Caco-2 (cell line): ENCODE results near the gene SSUH2. TPM values are rescaled to one million over a fixed set of nuclear protein-coding genes. Genes with fewer than 3 reads are reported as not detected.
"Not testable (repeated sequence)": the region's sequence is repeated elsewhere in the genome, so short reads cannot be mapped to it uniquely, and the experiment has no call there.

Experiments used
- BruUV-seq: library from RNA; stranded (reverse); fragments of 400-500 nt; replicated peaks from 2 replicates; lab custom pipeline; 2021; lab: Mats Ljungman, UMichigan
- CTCF ChIA-PET: fragments of 300-600 bp; sonication (Branson Sonifier 250); formaldehyde crosslinking; loops from one replicate; lab custom pipeline; 2022; ENCODE audit warnings: antibody characterized with exemption; lab: Charles Lee
- POLR2A ChIA-PET: fragments of 300-600 bp; sonication (Branson Sonifier 250); formaldehyde crosslinking; loops from one replicate; lab custom pipeline; 2022; ENCODE audit warnings: antibody characterized with exemption; lab: Charles Lee
- DNase-seq, 2 experiments: peaks; one replicate each; pipeline versions ENCODE4 v3.0.0 to v3.0.0-alpha.2; 2020 to 2022
- H3K27me3 ChIP-seq: replicated peaks from 2 replicates; pipeline ENCODE4 v1.6.0; 2011; ENCODE audit warnings: low read length; ENCODE audit not compliant: control insufficient read depth, insufficient read depth
- H3K36me3 ChIP-seq: 2 replicates; pipeline ENCODE4 v1.5.1; 2011; ENCODE audit warnings: low read length; ENCODE audit not compliant: control insufficient read depth, insufficient read depth
- H3K4me1 ChIP-seq: fragments of 250-450 bp; sonication (Bioruptor Pico); 2 replicates; pipeline ENCODE4 v1.5.1; 2020; ENCODE audit warnings: mild to moderate bottlenecking
- H3K4me3 ChIP-seq: 2 replicates; pipeline ENCODE4 v1.5.1; 2011; ENCODE audit warnings: low read depth, mild to moderate bottlenecking, control low read depth, low read length
- H3K9me3 ChIP-seq: fragments of 250-450 bp; sonication (Bioruptor Pico); 2 replicates; pipeline ENCODE4 v1.5.1; 2020; ENCODE audit warnings: mild to moderate bottlenecking, moderate library complexity
- H3K27ac Mint-ChIP-seq: one replicate; pipeline ENCODE4 v1.8.0; 2022; ENCODE audit warnings: mixed read lengths; ENCODE audit not compliant: unreplicated experiment
- H3K27me3 Mint-ChIP-seq: one replicate; pipeline ENCODE4 v1.8.0; 2022; ENCODE audit warnings: mixed read lengths; ENCODE audit not compliant: insufficient read depth, unreplicated experiment
- H3K36me3 Mint-ChIP-seq: one replicate; pipeline ENCODE4 v1.8.0; 2022; ENCODE audit warnings: mild to moderate bottlenecking, mixed read lengths; ENCODE audit not compliant: insufficient read depth, unreplicated experiment
- H3K4me1 Mint-ChIP-seq: one replicate; pipeline ENCODE4 v1.8.0; 2022; ENCODE audit warnings: low read depth, mixed read lengths; ENCODE audit not compliant: unreplicated experiment
- H3K4me3 Mint-ChIP-seq: one replicate; pipeline ENCODE4 v1.8.0; 2022; ENCODE audit warnings: mild to moderate bottlenecking, moderate library complexity, mixed read lengths; ENCODE audit not compliant: unreplicated experiment
- H3K9me3 Mint-ChIP-seq: one replicate; pipeline ENCODE4 v1.8.0; 2022; ENCODE audit warnings: mixed read lengths; ENCODE audit not compliant: unreplicated experiment
- CTCF ChIP-seq, 2 experiments: fragments of 200-600 bp in 1 of 2; IDR thresholded peaks; 1 replicate in 1 of 2; 2 replicates in 1 of 2; pipeline versions ENCODE4 v1.5.1 to v1.8.0; 2011 to 2022; ENCODE audit warnings: antibody characterized with exemption in 1 of 2, control low read depth in 1 of 2, inconsistent platforms in 1 of 2, low read depth in 1 of 2, low read length in 1 of 2, mild to moderate bottlenecking in 1 of 2, moderate library complexity in 1 of 2; ENCODE audit not compliant: insufficient read depth in 1 of 2, severe bottlenecking in 1 of 2, unreplicated experiment in 1 of 2
- intact Hi-C: fragments of 100-400 bp; cut with micrococcal nuclease; formaldehyde crosslinking; loops from one replicate; pipeline ENCODE4 v1.10.0; 2022; ENCODE audit not compliant: unreplicated experiment
- total RNA-seq: library from RNA; stranded (reverse); gene quantifications from 2 replicates; pipeline ENCODE4 v1.2.3, GENCODE V29; 2022

The SSUH2 gene
- total RNA-seq, 1 experiment from 2014 or later = 9.4 TPM

DNA sequence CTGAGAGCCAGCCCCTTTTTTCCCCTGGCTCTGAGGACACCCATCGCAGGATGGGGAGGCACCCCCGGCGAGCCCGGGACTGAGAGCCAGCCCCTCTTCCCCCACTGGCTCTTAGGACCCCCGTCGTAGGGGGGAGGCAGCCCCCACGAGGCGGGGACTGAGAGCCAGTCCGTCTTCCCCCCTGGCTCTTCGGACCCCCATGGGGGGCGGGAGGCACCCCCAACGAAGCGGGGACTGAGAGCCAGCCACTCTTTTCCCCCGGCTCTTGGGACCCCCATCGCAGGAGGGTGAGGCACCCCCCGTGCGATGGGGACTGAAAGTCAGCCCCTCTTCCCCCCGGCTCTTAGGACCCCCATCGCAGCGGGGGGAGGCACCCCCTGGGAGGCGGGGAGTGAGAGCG, 36.8 kb upstream of the SSUH2 start:
- H3K9me3 ChIP-seq = no peaks in the 10 kb centered on the region
- H3K27me3 ChIP-seq = no peaks in the 10 kb centered on the region
- H3K4me1 ChIP-seq = peaks cover 6% of the 10 kb centered on the region
- DNase-seq = no peak
- intact Hi-C loops = loop anchor here (5.0 kb wide), 1 partner anchor 86 kb away; the partner anchor contains the start of gene OXTR
- Mint-ChIP-seq H3K4me3 (no peak overlapping the region), H3K36me3 (no peaks in the 10 kb centered on the region), H3K4me1 (peaks cover 7% of the 10 kb centered on the region), H3K9me3 (no peaks in the 10 kb centered on the region), H3K27ac (peak overlapping the region; percentile 70), H3K27me3 (no peaks in the 10 kb centered on the region)
- H3K36me3 ChIP-seq = no peaks in the 10 kb centered on the region
- no TSS peak for BruUV-seq
- H3K4me3 ChIP-seq = no peak overlapping the region
- no peak for TF ChIP-seq CTCF (IDR thresholded peaks at IDR 0.05; ENCODE audit: insufficient read depth in 1 of 2, low read depth in 1 of 2, low read length in 1 of 2, severe bottlenecking in 1 of 2, unreplicated experiment in 1 of 2)
- ChIA-PET CTCF (no interaction called here), POLR2A (no interaction called here)

DNA sequence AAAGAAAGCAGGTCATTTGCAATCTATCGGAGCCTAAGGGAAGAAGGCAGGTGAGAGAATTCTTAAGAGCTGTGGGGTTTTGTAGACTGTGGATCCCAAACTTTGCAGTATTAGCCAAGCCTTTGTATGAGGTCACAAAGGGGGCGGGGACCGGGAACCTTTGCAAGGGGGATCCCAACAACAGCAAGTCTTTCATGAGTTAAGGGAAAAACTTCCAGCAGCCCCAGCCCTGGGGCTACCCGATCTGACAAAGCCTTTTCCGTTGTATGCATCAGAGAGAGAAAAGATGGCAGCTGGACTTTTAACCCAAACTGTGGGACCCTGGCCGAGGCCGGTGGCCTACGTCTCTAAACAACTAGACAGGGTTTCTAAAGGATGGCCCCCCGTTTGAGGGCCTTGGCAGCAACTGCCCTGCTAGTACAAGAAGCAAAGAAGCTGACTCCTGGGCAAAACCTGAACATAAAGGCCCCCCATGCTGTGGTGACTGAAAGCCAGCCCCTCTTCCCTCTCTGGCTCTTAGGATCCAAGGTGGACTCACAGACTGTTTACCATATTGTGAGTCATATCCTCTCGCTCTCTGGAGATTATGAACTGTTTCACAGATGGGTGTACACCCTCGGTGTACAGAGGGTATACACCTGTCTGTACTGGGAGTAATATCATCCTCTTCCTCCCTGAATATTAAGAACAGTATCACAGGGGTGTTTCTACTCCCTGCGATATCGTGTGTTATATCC, 35.4 kb upstream of the SSUH2 start:
- H3K36me3 Mint-ChIP-seq, H3K9me3 ChIP-seq, H3K36me3 ChIP-seq, CTCF ChIA-PET, H3K9me3 Mint-ChIP-seq, POLR2A ChIA-PET, H3K4me3 ChIP-seq, BruUV-seq, H3K4me1 ChIP-seq, H3K4me3 Mint-ChIP-seq, H3K27me3 ChIP-seq, H3K27me3 Mint-ChIP-seq, DNase-seq, H3K4me1 Mint-ChIP-seq: not testable (repeated sequence)
- peak overlapping the region; percentile 54 for H3K27ac Mint-ChIP-seq
- intact Hi-C loops = loop anchor here (5.0 kb wide), 1 partner anchor 87 kb away; the partner anchor contains the start of gene OXTR

DNA sequence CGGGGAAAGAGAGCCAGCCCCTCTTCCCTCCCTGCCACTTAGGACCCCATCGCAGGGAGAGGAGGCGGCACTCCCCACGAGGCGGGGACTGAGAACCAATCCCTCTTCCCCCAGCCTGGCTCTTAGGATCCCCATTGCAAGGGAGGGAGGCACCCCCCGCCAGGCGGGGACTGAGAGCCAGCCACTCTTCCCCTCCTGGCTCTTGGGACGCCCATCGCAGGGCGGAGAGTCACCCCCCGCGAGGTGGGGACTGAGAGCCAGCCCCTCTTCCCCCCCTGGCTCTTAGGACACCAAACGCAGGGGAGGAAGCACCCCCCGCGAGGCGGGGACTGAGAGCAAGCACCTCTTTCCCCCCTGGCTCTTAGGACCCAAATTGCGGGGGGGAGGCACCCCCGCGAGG, 34.2 kb upstream of the SSUH2 start:
- Mint-ChIP-seq H3K9me3 (no peaks in the 10 kb centered on the region), H3K4me3 (no peak overlapping the region), H3K27me3 (no peaks in the 10 kb centered on the region), H3K27ac (no peak overlapping the region), H3K4me1 (peaks cover 7% of the 10 kb centered on the region), H3K36me3 (no peaks in the 10 kb centered on the region)
- Histone ChIP-seq H3K4me1 (peaks cover 6% of the 10 kb centered on the region), H3K27me3 (no peaks in the 10 kb centered on the region), H3K36me3 (no peaks in the 10 kb centered on the region), H3K4me3 (no peak overlapping the region), H3K9me3 (no peaks in the 10 kb centered on the region)
- POLR2A ChIA-PET = no interaction called here
- intact Hi-C loops = no loop called here
- CTCF ChIA-PET = no interaction called here
- no peak for TF ChIP-seq CTCF (IDR thresholded peaks at IDR 0.05; ENCODE audit: insufficient read depth in 1 of 2, low read depth in 1 of 2, low read length in 1 of 2, severe bottlenecking in 1 of 2, unreplicated experiment in 1 of 2)
- no TSS peak for BruUV-seq
- DNase-seq = no peak

DNA sequence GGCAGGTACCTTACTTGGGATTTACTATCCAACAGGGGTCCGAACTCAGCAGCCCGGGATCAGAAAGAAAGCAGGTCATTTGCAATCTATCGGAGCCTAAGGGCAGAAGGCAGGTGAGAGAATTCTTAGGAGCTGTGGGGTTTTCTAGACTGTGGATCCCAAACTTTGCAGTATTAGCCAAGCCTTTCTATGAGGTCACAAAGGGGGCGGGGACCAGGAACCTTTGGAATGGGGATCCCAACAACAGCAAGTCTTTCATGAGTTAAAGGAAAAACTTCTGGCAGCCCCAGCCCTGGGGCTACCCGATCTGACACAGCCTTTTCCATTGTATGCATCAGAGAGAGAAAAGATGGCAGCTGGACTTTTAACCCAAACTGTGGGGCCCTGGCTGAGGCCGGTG, 32.7 kb upstream of the SSUH2 start:
- H3K4me3 ChIP-seq, H3K27ac Mint-ChIP-seq, H3K4me1 Mint-ChIP-seq, H3K4me3 Mint-ChIP-seq, CTCF ChIA-PET, POLR2A ChIA-PET, intact Hi-C loops, H3K36me3 Mint-ChIP-seq, DNase-seq, H3K27me3 Mint-ChIP-seq, H3K36me3 ChIP-seq, BruUV-seq, H3K4me1 ChIP-seq, H3K9me3 ChIP-seq, H3K9me3 Mint-ChIP-seq, H3K27me3 ChIP-seq: not testable (repeated sequence)

GRCh38 chr3:8675591-8675990, 31.0 kb upstream of the SSUH2 start:
- H3K27me3 ChIP-seq, POLR2A ChIA-PET, H3K36me3 ChIP-seq, H3K27me3 Mint-ChIP-seq, H3K9me3 ChIP-seq, H3K4me3 Mint-ChIP-seq, H3K9me3 Mint-ChIP-seq, H3K27ac Mint-ChIP-seq, H3K4me3 ChIP-seq, CTCF ChIA-PET, H3K4me1 Mint-ChIP-seq, DNase-seq, H3K4me1 ChIP-seq, BruUV-seq, intact Hi-C loops, H3K36me3 Mint-ChIP-seq: not testable (repeated sequence)
